Vagina (tissue), 2 donors: ENCODE results near the gene CADM1.

ENCODE experiments used
- POLR2A ChIP-seq, 2 donors: fragments of 450-650 bp; IDR thresholded peaks; one replicate each; pipeline ENCODE4 v1.6.1; 2017; ENCODE audit warnings: antibody characterized with exemption in 2 of 2, mild to moderate bottlenecking in 2 of 2, moderate library complexity in 2 of 2
- TF ChIP-seq, protein P1 (sequence below), 3 experiments: fragments of 450-650 bp in 2 of 3; fragments of 200-600 bp in 1 of 3; sonication (generic) in 1 of 3; IDR thresholded peaks; one replicate each; pipeline ENCODE4 v1.5.1; 2017 to 2019; ENCODE audit warnings: antibody characterized with exemption in 3 of 3, mild to moderate bottlenecking in 2 of 3, moderate library complexity in 2 of 3

DNA sequence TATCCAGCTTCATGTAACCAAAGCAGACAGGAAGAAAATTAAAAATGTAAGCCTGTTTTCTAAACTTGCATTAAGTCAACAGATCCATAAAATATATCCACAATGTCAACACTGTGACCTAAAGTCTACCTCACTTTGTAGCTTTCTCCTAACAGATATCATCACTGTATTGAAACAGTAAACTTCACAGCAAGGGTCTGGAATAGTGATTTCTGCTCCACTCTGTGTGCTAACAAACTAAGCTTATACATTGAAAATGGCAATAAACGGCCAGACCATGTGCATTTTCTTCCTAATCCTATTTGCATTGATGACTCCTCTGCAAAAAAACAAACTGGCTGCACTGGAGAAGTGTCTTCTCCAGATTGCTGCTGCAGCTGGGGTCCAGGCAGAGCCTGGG, 26.8 kb downstream of the CADM1 start:
- TF ChIP-seq, protein P1, sequence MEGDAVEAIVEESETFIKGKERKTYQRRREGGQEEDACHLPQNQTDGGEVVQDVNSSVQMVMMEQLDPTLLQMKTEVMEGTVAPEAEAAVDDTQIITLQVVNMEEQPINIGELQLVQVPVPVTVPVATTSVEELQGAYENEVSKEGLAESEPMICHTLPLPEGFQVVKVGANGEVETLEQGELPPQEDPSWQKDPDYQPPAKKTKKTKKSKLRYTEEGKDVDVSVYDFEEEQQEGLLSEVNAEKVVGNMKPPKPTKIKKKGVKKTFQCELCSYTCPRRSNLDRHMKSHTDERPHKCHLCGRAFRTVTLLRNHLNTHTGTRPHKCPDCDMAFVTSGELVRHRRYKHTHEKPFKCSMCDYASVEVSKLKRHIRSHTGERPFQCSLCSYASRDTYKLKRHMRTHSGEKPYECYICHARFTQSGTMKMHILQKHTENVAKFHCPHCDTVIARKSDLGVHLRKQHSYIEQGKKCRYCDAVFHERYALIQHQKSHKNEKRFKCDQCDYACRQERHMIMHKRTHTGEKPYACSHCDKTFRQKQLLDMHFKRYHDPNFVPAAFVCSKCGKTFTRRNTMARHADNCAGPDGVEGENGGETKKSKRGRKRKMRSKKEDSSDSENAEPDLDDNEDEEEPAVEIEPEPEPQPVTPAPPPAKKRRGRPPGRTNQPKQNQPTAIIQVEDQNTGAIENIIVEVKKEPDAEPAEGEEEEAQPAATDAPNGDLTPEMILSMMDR (IDR thresholded peaks at IDR 0.05), result no peak
- no peak for TF ChIP-seq POLR2A (IDR thresholded peaks at IDR 0.05)
